HepG2 (cell line): ENCODE data around the gene SUOX. TPM values are rescaled to one million over a fixed set of nuclear protein-coding genes. Genes with fewer than 3 reads are reported as not detected.

ENCODE experiments used
- ADNP ChIP-seq: sonication (generic); formaldehyde crosslinking; IDR thresholded peaks from 2 replicates; pipeline ENCODE4 v1.4.0; 2020; ENCODE audit warnings: missing genetic modification reagents
- GPN1 ChIP-seq: sonication (generic); formaldehyde crosslinking; IDR thresholded peaks from 2 replicates; pipeline ENCODE4 v1.5.1; 2020; ENCODE audit warnings: missing genetic modification reagents, borderline replicate concordance
- MAZ ChIP-seq, 2 experiments: sonication (generic) in 1 of 2; formaldehyde crosslinking in 1 of 2; IDR thresholded peaks; 2 replicates each; pipeline versions ENCODE4 v1.5.0 to v1.6.1; 2012 to 2020; ENCODE audit warnings: low read depth in 2 of 2, mild to moderate bottlenecking in 2 of 2, borderline replicate concordance in 1 of 2, improper control_type of control experiment in 1 of 2, low read length in 1 of 2, missing genetic modification reagents in 1 of 2, moderate library complexity in 1 of 2
- PITX1 ChIP-seq: sonication (generic); formaldehyde crosslinking; IDR thresholded peaks from 2 replicates; pipeline ENCODE4 v1.5.1; 2020; ENCODE audit warnings: mild to moderate bottlenecking, missing genetic modification reagents
- ZNF83 ChIP-seq: sonication (generic); formaldehyde crosslinking; IDR thresholded peaks from 2 replicates; pipeline ENCODE4 v1.4.0; 2020; ENCODE audit warnings: missing genetic modification reagents, mild to moderate bottlenecking, borderline replicate concordance
- ZNF841 ChIP-seq: sonication (generic); formaldehyde crosslinking; IDR thresholded peaks from 2 replicates; pipeline ENCODE4 v1.8.1; 2023; ENCODE audit warnings: missing genetic modification reagents, borderline replicate concordance
- polyA plus RNA-seq, 8 experiments: library from polyadenylated mRNA; depleted of rRNA in 3 of 8; stranded (reverse) in 7 of 8; unstranded in 1 of 8; fragments of >200 nt; fragmentation: Illumina TruSeq in 4 of 8; extraction: Trizol in 4 of 8; gene quantifications; 2 replicates each; pipeline versions ENCODE4 v1.2.1 to v1.2.3, GENCODE V29; 2011 to 2016; ENCODE audit warnings: low read depth in 4 of 8, missing spikeins in 1 of 8, mixed read lengths in 1 of 8; ENCODE audit not compliant: insufficient read depth in 1 of 8
- total RNA-seq, 5 experiments: library from RNA; depleted of rRNA; stranded (reverse); fragments of >200 nt; fragmentation: Illumina TruSeq; extraction: Trizol; gene quantifications; 2 replicates each; pipeline ENCODE4 v1.2.3, GENCODE V29; 2016; ENCODE audit warnings: low read depth in 1 of 5
- TF ChIP-seq, protein P1 (sequence below): sonication (generic); formaldehyde crosslinking; IDR thresholded peaks from 2 replicates; pipeline ENCODE4 v1.9.0; 2021; ENCODE audit warnings: missing genetic modification reagents, mild to moderate bottlenecking, borderline replicate concordance
- TF ChIP-seq, protein P2 (sequence below), 2 experiments: sonication (generic) in 1 of 2; formaldehyde crosslinking in 1 of 2; IDR thresholded peaks; 2 replicates each; pipeline versions ENCODE4 v1.4.0 to v1.6.1; 2016 to 2020; ENCODE audit warnings: borderline replicate concordance in 1 of 2, low read depth in 1 of 2, mild to moderate bottlenecking in 1 of 2, missing genetic modification reagents in 1 of 2
- TF ChIP-seq, protein P3 (sequence below), 2 experiments: IDR thresholded peaks; 2 replicates each; pipeline ENCODE4 v1.6.1; 2011 to 2012; ENCODE audit warnings: low read length in 2 of 2, borderline replicate concordance in 1 of 2, low read depth in 1 of 2, mild to moderate bottlenecking in 1 of 2, moderate library complexity in 1 of 2

Gene SUOX
- total and polyA plus RNA-seq, 2 of the 13 experiments (the other 11 are each of a cell fraction or from before 2014, with no cell fraction given) = 23.9 to 25.9 TPM

DNA sequence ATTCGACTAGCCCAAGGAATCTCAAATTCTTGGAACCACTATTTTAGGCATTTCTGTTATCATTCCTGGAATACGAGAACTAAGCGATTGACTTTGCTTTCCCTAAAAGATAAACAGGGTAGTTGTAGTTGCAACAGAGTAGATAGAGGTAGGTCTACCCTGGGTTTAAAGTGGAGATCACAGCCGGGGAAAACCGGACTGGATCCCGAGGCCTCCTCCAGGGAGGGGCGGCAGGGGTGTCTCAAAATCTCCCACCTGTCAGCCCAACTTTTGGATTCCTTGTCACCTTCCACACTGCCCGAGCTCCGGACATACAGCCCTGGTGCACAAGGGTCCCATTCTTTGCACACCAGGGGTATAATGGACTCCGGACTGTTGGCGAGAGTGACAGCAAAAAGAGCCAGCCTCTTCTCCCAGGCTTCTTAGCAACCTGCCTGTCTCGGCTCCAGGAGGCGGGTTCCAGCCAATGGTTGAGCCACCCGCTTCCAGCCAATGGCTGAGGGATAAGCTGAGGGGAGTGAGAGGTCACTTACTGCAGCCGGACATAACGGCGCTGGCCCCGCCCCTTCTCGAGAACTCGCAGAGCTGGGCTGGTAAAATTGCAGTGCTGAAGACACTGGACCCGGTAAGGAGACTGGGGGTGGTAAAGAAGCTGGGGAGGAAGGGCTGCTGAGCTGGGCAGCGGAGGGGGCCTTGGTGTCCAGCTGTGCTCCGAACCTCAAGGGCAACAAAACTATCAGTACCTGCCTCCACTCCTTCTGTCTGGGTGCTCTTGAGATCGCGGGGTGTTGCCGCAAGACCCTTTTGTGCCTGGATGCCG is at the start of gene SUOX (continued):
- TF ChIP-seq, protein P1, sequence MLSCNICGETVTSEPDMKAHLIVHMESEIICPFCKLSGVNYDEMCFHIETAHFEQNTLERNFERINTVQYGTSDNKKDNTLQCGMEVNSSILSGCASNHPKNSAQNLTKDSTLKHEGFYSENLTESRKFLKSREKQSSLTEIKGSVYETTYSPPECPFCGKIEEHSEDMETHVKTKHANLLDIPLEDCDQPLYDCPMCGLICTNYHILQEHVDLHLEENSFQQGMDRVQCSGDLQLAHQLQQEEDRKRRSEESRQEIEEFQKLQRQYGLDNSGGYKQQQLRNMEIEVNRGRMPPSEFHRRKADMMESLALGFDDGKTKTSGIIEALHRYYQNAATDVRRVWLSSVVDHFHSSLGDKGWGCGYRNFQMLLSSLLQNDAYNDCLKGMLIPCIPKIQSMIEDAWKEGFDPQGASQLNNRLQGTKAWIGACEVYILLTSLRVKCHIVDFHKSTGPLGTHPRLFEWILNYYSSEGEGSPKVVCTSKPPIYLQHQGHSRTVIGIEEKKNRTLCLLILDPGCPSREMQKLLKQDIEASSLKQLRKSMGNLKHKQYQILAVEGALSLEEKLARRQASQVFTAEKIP = no peak
- TF ChIP-seq, protein P2, sequence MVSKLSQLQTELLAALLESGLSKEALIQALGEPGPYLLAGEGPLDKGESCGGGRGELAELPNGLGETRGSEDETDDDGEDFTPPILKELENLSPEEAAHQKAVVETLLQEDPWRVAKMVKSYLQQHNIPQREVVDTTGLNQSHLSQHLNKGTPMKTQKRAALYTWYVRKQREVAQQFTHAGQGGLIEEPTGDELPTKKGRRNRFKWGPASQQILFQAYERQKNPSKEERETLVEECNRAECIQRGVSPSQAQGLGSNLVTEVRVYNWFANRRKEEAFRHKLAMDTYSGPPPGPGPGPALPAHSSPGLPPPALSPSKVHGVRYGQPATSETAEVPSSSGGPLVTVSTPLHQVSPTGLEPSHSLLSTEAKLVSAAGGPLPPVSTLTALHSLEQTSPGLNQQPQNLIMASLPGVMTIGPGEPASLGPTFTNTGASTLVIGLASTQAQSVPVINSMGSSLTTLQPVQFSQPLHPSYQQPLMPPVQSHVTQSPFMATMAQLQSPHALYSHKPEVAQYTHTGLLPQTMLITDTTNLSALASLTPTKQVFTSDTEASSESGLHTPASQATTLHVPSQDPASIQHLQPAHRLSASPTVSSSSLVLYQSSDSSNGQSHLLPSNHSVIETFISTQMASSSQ (IDR thresholded peaks at IDR 0.05; ENCODE audit: low read depth) = peak; percentile 36; the same call in 1 of the 2 replicates
- TF ChIP-seq, protein P2 (CRISPR knock-in tag; IDR thresholded peaks at IDR 0.05; ENCODE audit: borderline replicate concordance) = no peak
- no peak for TF ChIP-seq ZNF841 (CRISPR knock-in tag)
- TF ChIP-seq PITX1 (CRISPR knock-in tag) = peak; percentile 53; the same call in 1 of the 2 replicates
- TF ChIP-seq, protein P3, sequence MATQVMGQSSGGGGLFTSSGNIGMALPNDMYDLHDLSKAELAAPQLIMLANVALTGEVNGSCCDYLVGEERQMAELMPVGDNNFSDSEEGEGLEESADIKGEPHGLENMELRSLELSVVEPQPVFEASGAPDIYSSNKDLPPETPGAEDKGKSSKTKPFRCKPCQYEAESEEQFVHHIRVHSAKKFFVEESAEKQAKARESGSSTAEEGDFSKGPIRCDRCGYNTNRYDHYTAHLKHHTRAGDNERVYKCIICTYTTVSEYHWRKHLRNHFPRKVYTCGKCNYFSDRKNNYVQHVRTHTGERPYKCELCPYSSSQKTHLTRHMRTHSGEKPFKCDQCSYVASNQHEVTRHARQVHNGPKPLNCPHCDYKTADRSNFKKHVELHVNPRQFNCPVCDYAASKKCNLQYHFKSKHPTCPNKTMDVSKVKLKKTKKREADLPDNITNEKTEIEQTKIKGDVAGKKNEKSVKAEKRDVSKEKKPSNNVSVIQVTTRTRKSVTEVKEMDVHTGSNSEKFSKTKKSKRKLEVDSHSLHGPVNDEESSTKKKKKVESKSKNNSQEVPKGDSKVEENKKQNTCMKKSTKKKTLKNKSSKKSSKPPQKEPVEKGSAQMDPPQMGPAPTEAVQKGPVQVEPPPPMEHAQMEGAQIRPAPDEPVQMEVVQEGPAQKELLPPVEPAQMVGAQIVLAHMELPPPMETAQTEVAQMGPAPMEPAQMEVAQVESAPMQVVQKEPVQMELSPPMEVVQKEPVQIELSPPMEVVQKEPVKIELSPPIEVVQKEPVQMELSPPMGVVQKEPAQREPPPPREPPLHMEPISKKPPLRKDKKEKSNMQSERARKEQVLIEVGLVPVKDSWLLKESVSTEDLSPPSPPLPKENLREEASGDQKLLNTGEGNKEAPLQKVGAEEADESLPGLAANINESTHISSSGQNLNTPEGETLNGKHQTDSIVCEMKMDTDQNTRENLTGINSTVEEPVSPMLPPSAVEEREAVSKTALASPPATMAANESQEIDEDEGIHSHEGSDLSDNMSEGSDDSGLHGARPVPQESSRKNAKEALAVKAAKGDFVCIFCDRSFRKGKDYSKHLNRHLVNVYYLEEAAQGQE (IDR thresholded peaks at IDR 0.05; ENCODE audit: borderline replicate concordance in 1 of 2, low read depth in 1 of 2, low read length in 2 of 2) = no peak
- no peak for TF ChIP-seq ADNP (CRISPR knock-in tag)
- TF ChIP-seq GPN1 = no peak
- TF ChIP-seq MAZ (IDR thresholded peaks at IDR 0.05; ENCODE audit: borderline replicate concordance, low read depth, low read length) = peak; percentile 25; the same call in 1 of the 2 replicates
- TF ChIP-seq MAZ (CRISPR knock-in tag; IDR thresholded peaks at IDR 0.05; ENCODE audit: low read depth) = no peak; the same call in 1 of the 2 replicates
- no peak for TF ChIP-seq ZNF83 (CRISPR knock-in tag)
